ENCODE results near the gene MRPL55. TPM values are rescaled to one million over a fixed set of nuclear protein-coding genes. Genes with fewer than 3 reads are reported as not detected.

MRPL55 gene
- total and polyA plus RNA-seq, 2 of the 13 experiments (the other 11 are each of a cell fraction or from before 2014, with no cell fraction given), result 58.6 to 92.9 TPM

- TF ChIP-seq CTCF (CRISPR knock-in tag; IDR thresholded peaks at IDR 0.05) (0 out of 2 replicates have a peak, but pooled peaks have one; percentile 8), STAG1 (CRISPR knock-in tag; IDR thresholded peaks at IDR 0.05) (no peak), NFE2L2 (IDR thresholded peaks at IDR 0.05; ENCODE audit: low read length) (no peak), CREM (IDR thresholded peaks at IDR 0.05) (0 out of 2 replicates have a peak, but pooled peaks have one; percentile 20), CREM (CRISPR knock-in tag; IDR thresholded peaks at IDR 0.05) (no peak), RBM39 (IDR thresholded peaks at IDR 0.05; ENCODE audit: low read depth, low read length, poor library complexity, severe bottlenecking) (peak; percentile 57), TBL1XR1 (IDR thresholded peaks at IDR 0.05; ENCODE audit: borderline replicate concordance, low read length, partially characterized antibody) (no peak), TBX3 (IDR thresholded peaks at IDR 0.05; ENCODE audit: borderline replicate concordance) (no peak), ZNF496 (CRISPR knock-in tag; IDR thresholded peaks at IDR 0.05; ENCODE audit: insufficient replicate concordance) (no peak), ZNF143 (CRISPR knock-in tag; IDR thresholded peaks at IDR 0.05) (no peak), AGO1 (IDR thresholded peaks at IDR 0.05; ENCODE audit: low read depth, low read length, poor library complexity, severe bottlenecking) (peak; percentile 2), ZNF546 (CRISPR knock-in tag; conservative IDR thresholded peaks at IDR 0.05) (no peak), TEF (CRISPR knock-in tag; IDR thresholded peaks at IDR 0.05) (no peak), ZNF275 (CRISPR knock-in tag; IDR thresholded peaks at IDR 0.05; ENCODE audit: borderline replicate concordance) (no peak), IRX3 (CRISPR knock-in tag; IDR thresholded peaks at IDR 0.05; ENCODE audit: borderline replicate concordance, low read depth) (no peak), WIZ (CRISPR knock-in tag; IDR thresholded peaks at IDR 0.05) (0 out of 2 replicates have a peak, but pooled peaks have one; percentile 80), ZNF800 (CRISPR knock-in tag; IDR thresholded peaks at IDR 0.05) (0 out of 2 replicates have a peak, but pooled peaks have one; percentile 10), ZXDC (CRISPR knock-in tag; IDR thresholded peaks at IDR 0.05) (no peak), ZNF367 (CRISPR knock-in tag; IDR thresholded peaks at IDR 0.05; ENCODE audit: borderline replicate concordance) (no peak), TAF1 (CRISPR knock-in tag; IDR thresholded peaks at IDR 0.05) (0 out of 2 replicates have a peak, but pooled peaks have one; percentile 9), MIER3 (CRISPR knock-in tag; IDR thresholded peaks at IDR 0.05; ENCODE audit: borderline replicate concordance) (no peak), ZNF329 (CRISPR knock-in tag; IDR thresholded peaks at IDR 0.05; ENCODE audit: low read depth) (no peak), ZNF790 (CRISPR knock-in tag; IDR thresholded peaks at IDR 0.05; ENCODE audit: borderline replicate concordance) (no peak)
Measured at GRCh38 chr1:228150120-228150460, 41.0 kb upstream of the MRPL55 start (continued).

All from HepG2 (cell line).